Effector memory CD8-positive, alpha-beta T cell (primary cell): ENCODE measurements around the gene PHACTR1.
"Not testable (repeated sequence)": the region's sequence is repeated elsewhere in the genome, so short reads cannot be mapped to it uniquely, and the experiment has no call there.

Experiments
- ATAC-seq: fragments of 150-1000 bp; cut with Tn5 transposase; replicated peaks from 2 replicates; pipeline ENCODE4 v1.10.0; 2021; ENCODE audit warnings: mild to moderate bottlenecking, moderate library complexity
- DNase-seq, 3 experiments: peaks; one replicate each; pipeline ENCODE4 v3.0.0; 2021
- H3K27ac Mint-ChIP-seq, 2 donors: one replicate each; pipeline ENCODE4 v1.8.0; 2022; ENCODE audit warnings: mild to moderate bottlenecking in 2 of 2, mixed read lengths in 2 of 2, moderate library complexity in 2 of 2
- H3K27me3 Mint-ChIP-seq, 2 donors: one replicate each; pipeline ENCODE4 v1.8.0; 2022; ENCODE audit warnings: mixed read lengths in 2 of 2
- H3K36me3 Mint-ChIP-seq: one replicate; pipeline ENCODE4 v1.8.0; 2022; ENCODE audit warnings: mild to moderate bottlenecking, moderate library complexity, mixed read lengths; ENCODE audit not compliant: insufficient read depth
- H3K4me1 Mint-ChIP-seq, 2 donors: one replicate each; pipeline ENCODE4 v1.8.0; 2022; ENCODE audit warnings: low read depth in 2 of 2, mixed read lengths in 2 of 2
- H3K4me3 Mint-ChIP-seq, 2 donors: one replicate each; pipeline ENCODE4 v1.8.0; 2022; ENCODE audit warnings: mild to moderate bottlenecking in 2 of 2, mixed read lengths in 2 of 2, moderate library complexity in 2 of 2
- H3K9me3 Mint-ChIP-seq, 2 donors: one replicate each; pipeline ENCODE4 v1.8.0; 2022; ENCODE audit warnings: mixed read lengths in 2 of 2

PHACTR1 gene

GRCh38 chr6:13152764-13153163 lies 436.2 kb downstream of the PHACTR1 start:
- H3K9me3 Mint-ChIP-seq: no peaks in the 10 kb centered on the region
- no peak overlapping the region for H3K27ac Mint-ChIP-seq
- H3K36me3 Mint-ChIP-seq: no peaks in the 10 kb centered on the region
- ATAC-seq (no peak), DNase-seq (no peak)
- no peak overlapping the region for H3K4me3 Mint-ChIP-seq
- peaks cover 31 to 37% of the 10 kb centered on the region in 2 donors for H3K27me3 Mint-ChIP-seq
- no peaks in the 10 kb centered on the region for H3K4me1 Mint-ChIP-seq

- H3K9me3 Mint-ChIP-seq: no peaks in the 10 kb centered on the region
- ATAC-seq (no peak), DNase-seq (no peak)
- no peaks in the 10 kb centered on the region for H3K4me1 Mint-ChIP-seq
- H3K4me3 Mint-ChIP-seq: no peak overlapping the region
- peaks cover 45 to 49% of the 10 kb centered on the region in 2 donors for H3K27me3 Mint-ChIP-seq
- H3K36me3 Mint-ChIP-seq: no peaks in the 10 kb centered on the region
- H3K27ac Mint-ChIP-seq: no peak overlapping the region
Measured at GRCh38 chr6:13156381-13156780, 439.8 kb downstream of the PHACTR1 start.

- no peak for DNase-seq
- Mint-ChIP-seq H3K27me3 (peaks cover 45 to 46% of the 10 kb centered on the region in 2 donors), H3K9me3 (no peaks in the 10 kb centered on the region), H3K36me3 (no peaks in the 10 kb centered on the region), H3K4me3 (no peak overlapping the region), H3K27ac (no peak overlapping the region), H3K4me1 (no peaks in the 10 kb centered on the region)
- ATAC-seq: no peak
Measured at GRCh38 chr6:13157293-13157692, 440.7 kb downstream of the PHACTR1 start.

GRCh38 chr6:13159300-13159699 lies 442.7 kb downstream of the PHACTR1 start:
- Mint-ChIP-seq H3K27me3 (peaks cover 38% of the 10 kb centered on the region in 2 donors), H3K27ac (no peak overlapping the region), H3K4me3 (no peak overlapping the region), H3K9me3 (no peaks in the 10 kb centered on the region), H3K4me1 (peaks cover 5% of the 10 kb centered on the region in 2 donors), H3K36me3 (no peaks in the 10 kb centered on the region)
- ATAC-seq (no peak), DNase-seq (no peak)

GRCh38 chr6:13159822-13160221 lies 443.3 kb downstream of the PHACTR1 start:
- not testable (repeated sequence) for H3K9me3 Mint-ChIP-seq, H3K36me3 Mint-ChIP-seq, ATAC-seq, H3K27ac Mint-ChIP-seq, DNase-seq, H3K4me1 Mint-ChIP-seq, H3K4me3 Mint-ChIP-seq
- H3K27me3 Mint-ChIP-seq: peaks cover 33 to 36% of the 10 kb centered on the region in 2 donors

- Mint-ChIP-seq H3K9me3 (no peaks in the 10 kb centered on the region), H3K4me1 (peaks cover 5% of the 10 kb centered on the region in 2 donors), H3K27me3 (peaks cover 23 to 36% of the 10 kb centered on the region in 2 donors), H3K27ac (no peak overlapping the region), H3K4me3 (no peak overlapping the region), H3K36me3 (no peaks in the 10 kb centered on the region)
- ATAC-seq (peak; percentile 17), DNase-seq (no peak)
Measured at GRCh38 chr6:13163161-13163944, 446.8 kb downstream of the PHACTR1 start.

GRCh38 chr6:13164291-13164690 lies 447.7 kb downstream of the PHACTR1 start:
- ATAC-seq: no peak
- H3K27me3 Mint-ChIP-seq: peaks cover 26 to 37% of the 10 kb centered on the region in 2 donors
- DNase-seq: no peak
- H3K4me1 Mint-ChIP-seq: peaks cover 5% of the 10 kb centered on the region in 2 donors
- no peaks in the 10 kb centered on the region for H3K36me3 Mint-ChIP-seq
- H3K4me3 Mint-ChIP-seq: no peak overlapping the region
- no peak overlapping the region for H3K27ac Mint-ChIP-seq
- H3K9me3 Mint-ChIP-seq: no peaks in the 10 kb centered on the region

DNA sequence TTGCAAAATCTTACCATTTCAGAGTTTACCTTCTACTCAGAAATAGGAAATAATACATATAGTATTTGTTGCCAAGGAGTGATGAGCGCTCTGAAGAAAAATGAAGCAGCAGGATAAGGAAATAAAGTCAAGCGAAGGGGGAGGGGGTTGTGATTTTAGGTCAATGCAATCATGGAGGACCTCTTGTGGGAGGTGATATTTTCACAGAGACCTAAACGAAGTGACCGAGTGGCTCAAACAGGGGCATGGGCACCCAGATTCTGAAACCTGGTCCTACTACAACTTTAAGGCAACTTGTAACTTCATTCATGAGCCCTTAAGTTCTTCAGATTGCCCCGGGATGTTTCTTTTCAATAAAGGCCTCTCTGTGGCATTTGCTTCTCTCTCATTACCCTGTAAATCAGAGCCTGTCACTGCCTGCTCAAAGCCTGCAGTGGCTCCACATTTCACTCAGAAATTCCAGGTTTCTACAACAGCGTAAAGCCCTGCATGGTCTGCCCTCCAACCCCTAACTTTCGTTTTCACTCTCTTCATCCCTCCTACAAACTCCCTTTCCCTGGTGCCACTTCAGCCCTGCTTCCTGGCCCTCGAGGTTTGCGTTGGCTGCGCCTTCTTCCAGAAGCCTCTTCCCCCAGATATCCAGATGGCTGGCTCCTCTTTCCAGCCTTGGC lies 449.1 kb downstream of the PHACTR1 start:
- Mint-ChIP-seq H3K4me3 (no peak overlapping the region), H3K36me3 (no peaks in the 10 kb centered on the region), H3K4me1 (peaks cover 5% of the 10 kb centered on the region in 2 donors), H3K27me3 (peaks cover 23 to 31% of the 10 kb centered on the region in 2 donors), H3K9me3 (no peaks in the 10 kb centered on the region), H3K27ac (no peak overlapping the region)
- DNase-seq (no peak), ATAC-seq (no peak)

DNA sequence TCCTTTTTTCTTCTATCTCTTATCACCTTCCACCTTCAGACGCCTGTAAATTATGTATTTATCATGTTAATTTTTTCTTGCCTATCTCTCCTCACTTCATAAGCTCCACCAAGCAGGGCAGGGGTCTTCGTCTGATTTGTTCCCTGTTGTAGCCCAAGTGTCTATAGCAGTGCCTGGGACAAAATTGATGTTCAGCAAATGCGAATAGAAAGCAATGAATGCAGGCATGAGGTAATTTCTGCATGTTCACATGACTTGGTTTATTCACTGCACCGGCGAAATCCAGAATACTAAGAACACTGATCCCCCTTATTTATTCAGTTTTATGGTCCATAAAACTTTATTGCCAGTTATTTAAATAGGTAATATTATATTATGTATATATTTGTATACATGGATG lies 449.7 kb downstream of the PHACTR1 start:
- Mint-ChIP-seq H3K27ac (no peak overlapping the region), H3K36me3 (no peaks in the 10 kb centered on the region), H3K4me1 (peaks cover 5% of the 10 kb centered on the region in 2 donors), H3K27me3 (peaks cover 25 to 26% of the 10 kb centered on the region in 2 donors), H3K9me3 (no peaks in the 10 kb centered on the region), H3K4me3 (no peak overlapping the region)
- DNase-seq: no peak
- ATAC-seq: no peak

DNA sequence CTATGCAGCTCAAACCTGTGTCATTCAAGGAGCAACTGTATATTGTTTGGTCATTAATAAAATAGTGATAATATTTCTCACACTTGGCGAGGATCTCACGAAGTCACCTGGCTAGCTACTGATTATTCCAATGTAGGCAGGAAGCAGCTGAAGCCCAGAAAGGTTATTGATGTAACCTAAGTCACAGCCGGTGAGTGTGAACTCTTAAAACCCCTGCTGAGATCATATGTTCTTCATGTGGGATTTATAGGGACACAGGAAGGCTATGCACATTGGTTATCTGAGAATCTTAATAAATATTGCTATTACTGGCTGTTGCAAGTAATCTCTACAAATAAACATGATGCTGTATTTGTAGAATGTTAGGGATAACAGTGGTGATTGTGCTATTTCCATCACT lies 450.3 kb downstream of the PHACTR1 start:
- H3K4me3 Mint-ChIP-seq: no peak overlapping the region
- peaks cover 19 to 22% of the 10 kb centered on the region in 2 donors for H3K27me3 Mint-ChIP-seq
- ATAC-seq (no peak), DNase-seq (no peak)
- H3K9me3 Mint-ChIP-seq: no peaks in the 10 kb centered on the region
- H3K36me3 Mint-ChIP-seq: no peaks in the 10 kb centered on the region
- H3K4me1 Mint-ChIP-seq: peaks cover 5% of the 10 kb centered on the region in 2 donors
- no peak overlapping the region for H3K27ac Mint-ChIP-seq

- no peaks in the 10 kb centered on the region for H3K36me3 Mint-ChIP-seq
Measured at GRCh38 chr6:13172291-13172690, 455.7 kb downstream of the PHACTR1 start.

GRCh38 chr6:13175087-13175486 lies 458.5 kb downstream of the PHACTR1 start:
- Mint-ChIP-seq H3K4me1 (peaks cover 0 to 4% of the 10 kb centered on the region in 2 donors), H3K27ac (no peak overlapping the region), H3K27me3 (peaks cover 23 to 40% of the 10 kb centered on the region in 2 donors), H3K36me3 (no peaks in the 10 kb centered on the region), H3K9me3 (no peaks in the 10 kb centered on the region), H3K4me3 (no peak overlapping the region)
- no peak for ATAC-seq
- no peak for DNase-seq

More at GRCh38 chr6:13172291-13172690, 455.7 kb downstream of the PHACTR1 start:
- H3K9me3 Mint-ChIP-seq: no peaks in the 10 kb centered on the region
- H3K27me3 Mint-ChIP-seq: peaks cover 33 to 35% of the 10 kb centered on the region in 2 donors
- no peak for DNase-seq
- H3K4me3 Mint-ChIP-seq: no peak overlapping the region
- no peaks in the 10 kb centered on the region for H3K4me1 Mint-ChIP-seq
- ATAC-seq: no peak
- H3K27ac Mint-ChIP-seq: no peak overlapping the region

GRCh38 chr6:13175759-13176158 lies 459.2 kb downstream of the PHACTR1 start:
- Mint-ChIP-seq H3K4me1 (peaks cover 0 to 4% of the 10 kb centered on the region in 2 donors), H3K27me3 (peaks cover 23 to 47% of the 10 kb centered on the region in 2 donors)
- no peak for DNase-seq

DNA sequence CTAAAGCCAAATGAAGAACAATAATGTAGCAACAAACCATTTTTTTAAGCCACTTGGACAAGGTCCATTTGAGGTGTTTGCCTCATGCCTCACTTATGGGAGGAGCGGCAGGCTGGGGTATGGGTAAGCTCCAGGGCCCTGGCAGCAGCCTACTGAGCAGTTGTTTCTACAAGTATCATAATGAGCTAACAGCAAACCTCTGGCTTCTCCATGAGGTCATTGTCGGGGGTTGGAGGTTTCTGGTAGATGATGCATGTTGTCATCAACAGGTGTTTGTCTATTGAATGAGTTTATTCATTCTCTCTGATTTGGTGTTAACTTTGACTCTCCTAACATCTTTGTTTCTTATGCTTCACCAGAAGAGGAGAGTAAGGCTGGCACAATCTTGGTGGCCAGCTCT lies 461.1 kb downstream of the PHACTR1 start:
- no peaks in the 10 kb centered on the region for H3K36me3 Mint-ChIP-seq
- no peaks in the 10 kb centered on the region for H3K9me3 Mint-ChIP-seq
- peaks cover 0 to 4% of the 10 kb centered on the region in 2 donors for H3K4me1 Mint-ChIP-seq
- H3K27ac Mint-ChIP-seq: no peak overlapping the region
- peaks cover 23 to 48% of the 10 kb centered on the region in 2 donors for H3K27me3 Mint-ChIP-seq
- DNase-seq (no peak), ATAC-seq (no peak)
- H3K4me3 Mint-ChIP-seq: no peak overlapping the region

More at GRCh38 chr6:13175759-13176158, 459.2 kb downstream of the PHACTR1 start:
- no peaks in the 10 kb centered on the region for H3K36me3 Mint-ChIP-seq
- no peak for ATAC-seq
- no peak overlapping the region for H3K27ac Mint-ChIP-seq
- H3K9me3 Mint-ChIP-seq: no peaks in the 10 kb centered on the region
- no peak overlapping the region for H3K4me3 Mint-ChIP-seq
